ENCODE measurements around the gene TRPM2.
"Not testable (repeated sequence)": the region's sequence is repeated elsewhere in the genome, so short reads cannot be mapped to it uniquely, and the experiment has no call there.

TRPM2 gene

DNA sequence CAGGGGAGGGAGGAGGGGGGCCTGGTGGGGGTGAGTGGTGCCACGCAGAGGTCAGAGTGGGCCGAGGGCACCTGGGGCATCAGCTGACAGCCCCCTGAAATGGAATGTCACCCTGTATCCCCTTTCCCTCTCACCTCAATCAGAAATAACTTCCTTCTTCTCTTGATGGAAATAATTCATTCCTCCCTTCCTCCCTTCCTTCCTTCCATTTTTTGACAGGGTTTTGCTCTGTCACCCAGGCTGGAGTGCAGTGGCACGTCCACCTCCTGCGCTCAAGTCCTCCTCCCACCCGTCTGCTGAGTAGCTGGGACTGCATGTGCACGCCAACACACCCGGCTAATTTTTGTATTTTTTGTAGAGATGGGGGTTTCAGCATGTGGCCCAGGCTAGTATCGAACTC lies 53.5 kb downstream of the TRPM2 start:
- Mint-ChIP-seq H3K36me3 (ENCODE audit: low read depth) (no peaks in the 10 kb centered on the region), H3K27ac (peak overlapping the region; percentile 74), H3K4me3 (no peak overlapping the region), H3K4me1 (ENCODE audit: low read depth) (peaks cover 8% of the 10 kb centered on the region), H3K27me3 (no peaks in the 10 kb centered on the region), H3K9me3 (no peaks in the 10 kb centered on the region)

GRCh38 chr21:44407493-44407892 lies 54.1 kb downstream of the TRPM2 start:
- no peaks in the 10 kb centered on the region for H3K9me3 Mint-ChIP-seq
- peak overlapping the region; percentile 74 for H3K27ac Mint-ChIP-seq
- H3K4me1 Mint-ChIP-seq (ENCODE audit: low read depth), result peaks cover 8% of the 10 kb centered on the region
- H3K27me3 Mint-ChIP-seq, result no peaks in the 10 kb centered on the region
- no peaks in the 10 kb centered on the region for H3K36me3 Mint-ChIP-seq (ENCODE audit: low read depth)
- no peak overlapping the region for H3K4me3 Mint-ChIP-seq

DNA sequence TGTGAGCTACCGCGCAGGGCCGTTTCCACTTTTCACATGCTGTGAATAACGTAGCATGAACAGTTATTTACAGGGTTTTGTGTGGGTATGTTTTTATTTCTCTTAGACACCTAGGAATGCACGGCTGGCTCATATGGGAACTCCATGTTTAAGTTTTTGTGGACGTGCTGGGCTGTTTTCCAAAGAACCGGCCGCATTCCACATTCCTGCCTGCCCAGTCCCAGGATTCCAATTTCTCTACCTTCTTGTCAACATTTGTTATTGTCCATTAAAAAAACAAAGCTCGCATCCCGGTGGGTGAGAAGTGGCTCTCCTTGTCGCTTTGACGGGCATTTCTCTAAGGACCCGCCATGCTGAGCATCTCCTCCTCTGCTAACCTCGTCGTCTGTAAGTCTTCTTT lies 54.8 kb downstream of the TRPM2 start:
- Mint-ChIP-seq H3K27me3 (no peaks in the 10 kb centered on the region), H3K36me3 (ENCODE audit: low read depth) (no peaks in the 10 kb centered on the region), H3K4me1 (ENCODE audit: low read depth) (peaks cover 8% of the 10 kb centered on the region), H3K27ac (no peak overlapping the region), H3K9me3 (no peaks in the 10 kb centered on the region), H3K4me3 (no peak overlapping the region)

DNA sequence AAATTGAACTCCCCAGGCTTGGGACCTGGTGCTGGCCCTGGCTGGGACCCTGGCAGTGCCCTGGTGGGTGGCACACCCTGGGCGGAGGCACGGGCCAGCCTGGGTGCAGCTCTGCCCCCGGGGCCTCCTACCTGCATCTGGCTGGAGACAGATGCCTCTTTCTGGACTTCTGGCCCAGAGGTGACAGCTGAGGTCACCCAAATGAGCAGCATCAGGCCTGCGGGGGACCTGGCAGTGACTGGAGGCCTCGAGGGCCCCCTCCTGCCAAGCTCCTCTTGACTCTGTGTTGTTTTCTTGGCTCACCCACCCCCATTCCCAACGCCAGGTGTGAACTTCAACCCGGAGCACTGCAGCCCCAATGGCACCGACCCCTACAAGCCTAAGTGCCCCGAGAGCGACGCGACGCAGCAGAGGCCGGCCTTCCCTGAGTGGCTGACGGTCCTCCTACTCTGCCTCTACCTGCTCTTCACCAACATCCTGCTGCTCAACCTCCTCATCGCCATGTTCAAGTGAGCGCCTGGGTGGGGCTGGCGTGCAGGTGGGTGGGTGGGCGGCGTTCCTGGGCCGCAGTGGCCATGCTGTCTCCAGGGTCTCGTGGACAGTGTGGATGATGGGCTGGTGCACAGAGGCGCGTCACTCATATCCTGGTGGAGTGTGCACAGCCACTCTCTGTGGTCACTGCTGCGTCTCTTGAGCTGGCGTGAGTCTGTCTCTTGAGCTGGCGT lies 60.3 kb downstream of the TRPM2 start:
- no peaks in the 10 kb centered on the region for H3K27me3 Mint-ChIP-seq
- H3K36me3 Mint-ChIP-seq (ENCODE audit: low read depth), result no peaks in the 10 kb centered on the region
- H3K4me1 Mint-ChIP-seq (ENCODE audit: low read depth), result no peaks in the 10 kb centered on the region

GRCh38 chr21:44414291-44415072 lies 61.1 kb downstream of the TRPM2 start:
- Mint-ChIP-seq H3K4me1 (ENCODE audit: low read depth) (no peaks in the 10 kb centered on the region), H3K4me3 (no peak overlapping the region), H3K9me3 (peaks cover 3% of the 10 kb centered on the region), H3K27me3 (no peaks in the 10 kb centered on the region), H3K36me3 (ENCODE audit: low read depth) (no peaks in the 10 kb centered on the region), H3K27ac (no peak overlapping the region)

More for the DNA sequence above, 60.3 kb downstream of the TRPM2 start:
- H3K27ac Mint-ChIP-seq, result no peak overlapping the region
- H3K4me3 Mint-ChIP-seq, result no peak overlapping the region
- no peaks in the 10 kb centered on the region for H3K9me3 Mint-ChIP-seq

- no peak overlapping the region for H3K27ac Mint-ChIP-seq
- no peaks in the 10 kb centered on the region for H3K4me1 Mint-ChIP-seq (ENCODE audit: low read depth)
- H3K9me3 Mint-ChIP-seq, result peaks cover 5% of the 10 kb centered on the region
- H3K4me3 Mint-ChIP-seq, result no peak overlapping the region
- no peaks in the 10 kb centered on the region for H3K27me3 Mint-ChIP-seq
- H3K36me3 Mint-ChIP-seq (ENCODE audit: low read depth), result no peaks in the 10 kb centered on the region
These were observed 61.9 kb downstream of the TRPM2 start for GRCh38 chr21:44415073-44416025.

GRCh38 chr21:44416193-44416592 lies 62.8 kb downstream of the TRPM2 start:
- no peak overlapping the region for H3K27ac Mint-ChIP-seq
- peaks cover 5% of the 10 kb centered on the region for H3K9me3 Mint-ChIP-seq
- H3K27me3 Mint-ChIP-seq, result no peaks in the 10 kb centered on the region
- H3K36me3 Mint-ChIP-seq (ENCODE audit: low read depth), result no peaks in the 10 kb centered on the region
- H3K4me1 Mint-ChIP-seq (ENCODE audit: low read depth), result no peaks in the 10 kb centered on the region
- no peak overlapping the region for H3K4me3 Mint-ChIP-seq

DNA sequence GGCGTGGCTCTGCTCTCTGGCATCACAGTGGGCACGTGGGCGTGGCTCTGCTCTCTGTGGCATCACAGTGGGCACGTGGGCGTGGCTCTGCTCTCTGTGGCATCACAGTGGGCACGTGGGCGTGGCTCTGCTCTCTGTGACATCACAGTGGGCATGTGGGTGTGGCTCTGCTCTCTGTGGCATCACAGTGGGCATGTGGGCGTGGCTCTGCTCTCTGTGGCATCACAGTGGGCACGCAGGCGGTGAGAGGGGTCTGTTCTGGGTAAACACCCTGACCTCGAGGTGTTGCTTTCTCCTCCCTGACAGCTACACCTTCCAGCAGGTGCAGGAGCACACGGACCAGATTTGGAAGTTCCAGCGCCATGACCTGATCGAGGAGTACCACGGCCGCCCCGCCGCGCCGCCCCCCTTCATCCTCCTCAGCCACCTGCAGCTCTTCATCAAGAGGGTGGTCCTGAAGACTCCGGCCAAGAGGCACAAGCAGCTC lies 64.2 kb downstream of the TRPM2 start:
- H3K27me3 Mint-ChIP-seq; H3K36me3 Mint-ChIP-seq (ENCODE audit: low read depth); H3K4me1 Mint-ChIP-seq (ENCODE audit: low read depth); H3K4me3 Mint-ChIP-seq; H3K27ac Mint-ChIP-seq; H3K9me3 Mint-ChIP-seq: not testable (repeated sequence)

DNA sequence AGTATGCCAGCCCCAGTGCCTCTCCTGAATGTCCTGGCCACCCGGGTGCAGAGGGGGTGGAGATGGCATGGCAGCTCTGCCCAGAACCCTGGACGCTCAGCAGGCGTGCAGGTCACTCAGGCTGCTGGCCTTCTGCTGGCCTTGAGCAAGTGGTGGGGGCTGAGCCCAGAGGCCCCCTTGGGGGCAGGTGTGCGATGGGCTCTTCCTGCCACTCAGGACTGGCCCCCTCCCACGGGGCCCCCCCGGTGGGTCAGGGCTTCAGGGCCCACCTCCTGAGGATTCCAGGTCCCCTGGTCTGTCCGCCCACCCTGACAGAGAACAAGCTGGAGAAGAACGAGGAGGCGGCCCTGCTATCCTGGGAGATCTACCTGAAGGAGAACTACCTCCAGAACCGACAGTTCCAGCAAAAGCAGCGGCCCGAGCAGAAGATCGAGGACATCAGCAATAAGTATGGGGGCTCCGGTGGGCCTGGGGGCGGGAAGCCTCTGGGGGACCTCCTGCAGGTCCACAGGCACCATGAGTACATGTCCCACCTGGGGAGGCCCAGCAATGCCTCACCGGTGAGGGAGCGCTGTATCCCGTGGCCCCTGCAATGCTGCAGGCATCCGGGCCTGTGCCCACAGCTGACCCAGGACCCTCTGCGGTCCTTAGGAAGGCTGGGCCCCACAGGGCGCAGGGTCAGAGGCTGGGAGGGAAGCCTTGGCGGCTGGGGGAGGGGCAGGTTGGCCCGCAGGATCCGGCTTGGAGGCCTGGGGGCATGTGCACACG lies 64.9 kb downstream of the TRPM2 start:
- Mint-ChIP-seq H3K27me3 (no peaks in the 10 kb centered on the region), H3K36me3 (ENCODE audit: low read depth) (no peaks in the 10 kb centered on the region), H3K4me1 (ENCODE audit: low read depth) (no peaks in the 10 kb centered on the region), H3K9me3 (peaks cover 5% of the 10 kb centered on the region), H3K4me3 (no peak overlapping the region), H3K27ac (no peak overlapping the region)

GRCh38 chr21:44418876-44419230 lies 65.4 kb downstream of the TRPM2 start:
- Mint-ChIP-seq H3K4me1 (ENCODE audit: low read depth) (no peaks in the 10 kb centered on the region), H3K27me3 (no peaks in the 10 kb centered on the region), H3K27ac (no peak overlapping the region), H3K36me3 (ENCODE audit: low read depth) (no peaks in the 10 kb centered on the region), H3K9me3 (peaks cover 5% of the 10 kb centered on the region), H3K4me3 (no peak overlapping the region)

GRCh38 chr21:44419679-44420078 lies 66.3 kb downstream of the TRPM2 start:
- Mint-ChIP-seq H3K27ac (no peak overlapping the region), H3K36me3 (ENCODE audit: low read depth) (no peaks in the 10 kb centered on the region), H3K4me1 (ENCODE audit: low read depth) (no peaks in the 10 kb centered on the region), H3K9me3 (peaks cover 5% of the 10 kb centered on the region), H3K4me3 (no peak overlapping the region), H3K27me3 (no peaks in the 10 kb centered on the region)

GRCh38 chr21:44420416-44421205 lies 67.2 kb downstream of the TRPM2 start:
- no peaks in the 10 kb centered on the region for H3K4me1 Mint-ChIP-seq (ENCODE audit: low read depth)
- no peaks in the 10 kb centered on the region for H3K36me3 Mint-ChIP-seq (ENCODE audit: low read depth)
- H3K27ac Mint-ChIP-seq, result no peak overlapping the region
- no peak overlapping the region for H3K4me3 Mint-ChIP-seq
- no peaks in the 10 kb centered on the region for H3K27me3 Mint-ChIP-seq
- peaks cover 5% of the 10 kb centered on the region for H3K9me3 Mint-ChIP-seq

DNA sequence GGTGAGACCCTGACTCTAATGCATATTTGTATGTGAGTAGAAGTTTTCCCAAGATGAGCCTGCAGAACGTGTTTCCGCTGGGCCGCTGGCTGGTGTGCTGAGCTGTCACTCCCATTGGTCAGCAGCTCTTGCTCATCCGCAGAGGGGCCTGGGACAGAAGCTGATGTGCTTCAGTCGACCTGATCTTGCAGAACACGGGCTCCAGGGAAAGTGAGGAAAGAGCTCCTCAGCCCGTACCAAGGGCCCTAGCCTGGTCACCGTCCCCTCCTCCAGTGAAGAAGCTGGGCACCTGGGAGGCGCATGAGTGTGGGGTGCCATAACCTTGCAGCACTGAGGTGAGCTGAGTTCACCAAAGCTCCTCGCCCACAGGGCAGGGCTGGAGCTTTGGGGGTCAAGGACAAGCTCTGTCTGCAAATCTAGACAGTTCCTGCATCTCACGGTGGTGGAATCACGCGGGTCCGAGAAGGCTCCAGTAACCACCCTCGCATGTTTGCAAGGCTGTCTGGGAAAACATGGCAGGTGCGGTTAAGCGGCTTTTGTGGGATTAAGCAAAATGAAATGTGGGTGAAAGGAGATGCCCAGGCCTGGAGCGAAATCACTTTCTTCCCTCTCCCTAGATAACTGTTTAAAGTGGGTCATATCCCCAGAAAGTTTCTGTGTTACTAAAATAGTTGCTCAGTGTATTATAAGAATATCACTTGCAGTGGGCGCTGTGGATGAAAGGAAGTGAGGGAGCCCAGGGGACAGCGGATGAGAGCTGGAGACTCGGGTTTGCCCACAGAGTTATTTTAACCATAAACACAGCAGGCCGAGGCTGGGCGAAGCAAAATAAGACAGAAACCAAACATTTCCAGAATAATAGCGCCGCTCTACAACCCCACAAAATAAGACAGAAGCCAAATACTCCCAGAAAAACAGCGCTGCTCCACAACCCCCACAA lies 68.8 kb downstream of the TRPM2 start:
- Mint-ChIP-seq H3K9me3 (peaks cover 5% of the 10 kb centered on the region), H3K36me3 (ENCODE audit: low read depth) (no peaks in the 10 kb centered on the region), H3K27ac (no peak overlapping the region), H3K27me3 (no peaks in the 10 kb centered on the region), H3K4me3 (no peak overlapping the region), H3K4me1 (ENCODE audit: low read depth) (no peaks in the 10 kb centered on the region)
